Prostate gland (tissue), 2 donors: ENCODE results near the gene WWOX.

Source experiments
- CTCF ChIP-seq, 4 experiments: fragments of 200-600 bp in 2 of 4; fragments of 450-650 bp in 2 of 4; sonication (generic) in 2 of 4; IDR thresholded peaks; 1 replicate in 3 of 4; 2 replicates in 1 of 4; pipeline ENCODE4 v1.5.1; 2016 to 2019; ENCODE audit warnings: antibody characterized with exemption in 4 of 4, mild to moderate bottlenecking in 2 of 4, moderate library complexity in 2 of 4
- POLR2A ChIP-seq: fragments of 450-650 bp; IDR thresholded peaks from one replicate; pipeline ENCODE4 v1.6.1; 2016; ENCODE audit warnings: antibody characterized with exemption, mild to moderate bottlenecking
- POLR2AphosphoS5 ChIP-seq: sonication (generic); formaldehyde crosslinking; IDR thresholded peaks from one replicate; pipeline ENCODE4 v1.6.1; 2017; ENCODE audit warnings: antibody characterized with exemption

- TF ChIP-seq POLR2A (no peak), CTCF (IDR thresholded peaks at IDR 0.05) (no peak), POLR2AphosphoS5 (no peak)
Observed at GRCh38 chr16:79130616-79131015, 1031.2 kb downstream of the WWOX start.
